ENCODE measurements around the gene FBXO36. TPM values are rescaled to one million over a fixed set of nuclear protein-coding genes. Genes with fewer than 3 reads are reported as not detected.

FBXO36 gene
- total RNA-seq, 6 donors from 2014 or later, result 2.4 to 13.8 (median 4.5) TPM

DNA sequence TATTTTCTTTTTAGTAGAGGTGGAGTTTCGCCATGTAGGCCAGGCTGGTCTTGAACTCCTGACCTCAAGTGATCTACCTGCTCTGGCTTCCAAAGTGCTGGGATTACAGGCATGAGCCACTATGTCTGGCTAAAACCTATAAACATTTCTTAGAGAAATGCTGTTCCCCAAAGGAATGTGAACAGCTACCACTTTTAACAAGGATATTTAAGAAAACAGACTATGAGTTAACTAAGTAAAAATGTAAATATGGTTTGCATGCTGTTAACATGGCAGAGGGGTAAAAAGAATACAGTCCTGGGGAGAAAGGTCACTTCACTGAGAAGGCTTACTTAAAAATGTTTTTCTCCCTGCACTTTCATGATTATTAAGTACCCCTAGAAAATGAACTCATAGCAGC, 89.3 kb downstream of the FBXO36 start:
- TF ChIP-seq POLR2AphosphoS5 (IDR thresholded peaks at IDR 0.05), result no peak
- TF ChIP-seq, protein P1, sequence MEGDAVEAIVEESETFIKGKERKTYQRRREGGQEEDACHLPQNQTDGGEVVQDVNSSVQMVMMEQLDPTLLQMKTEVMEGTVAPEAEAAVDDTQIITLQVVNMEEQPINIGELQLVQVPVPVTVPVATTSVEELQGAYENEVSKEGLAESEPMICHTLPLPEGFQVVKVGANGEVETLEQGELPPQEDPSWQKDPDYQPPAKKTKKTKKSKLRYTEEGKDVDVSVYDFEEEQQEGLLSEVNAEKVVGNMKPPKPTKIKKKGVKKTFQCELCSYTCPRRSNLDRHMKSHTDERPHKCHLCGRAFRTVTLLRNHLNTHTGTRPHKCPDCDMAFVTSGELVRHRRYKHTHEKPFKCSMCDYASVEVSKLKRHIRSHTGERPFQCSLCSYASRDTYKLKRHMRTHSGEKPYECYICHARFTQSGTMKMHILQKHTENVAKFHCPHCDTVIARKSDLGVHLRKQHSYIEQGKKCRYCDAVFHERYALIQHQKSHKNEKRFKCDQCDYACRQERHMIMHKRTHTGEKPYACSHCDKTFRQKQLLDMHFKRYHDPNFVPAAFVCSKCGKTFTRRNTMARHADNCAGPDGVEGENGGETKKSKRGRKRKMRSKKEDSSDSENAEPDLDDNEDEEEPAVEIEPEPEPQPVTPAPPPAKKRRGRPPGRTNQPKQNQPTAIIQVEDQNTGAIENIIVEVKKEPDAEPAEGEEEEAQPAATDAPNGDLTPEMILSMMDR (IDR thresholded peaks at IDR 0.05), result no peak
- no peak for TF ChIP-seq POLR2A (IDR thresholded peaks at IDR 0.05)
- TF ChIP-seq EP300 (IDR thresholded peaks at IDR 0.05), result no peak
- no peaks in the 10 kb centered on the region for H3K9me3 ChIP-seq
- 94 to 100% methylated on average over 1 of the region's 1 CpG for WGBS, 2 donors

DNA sequence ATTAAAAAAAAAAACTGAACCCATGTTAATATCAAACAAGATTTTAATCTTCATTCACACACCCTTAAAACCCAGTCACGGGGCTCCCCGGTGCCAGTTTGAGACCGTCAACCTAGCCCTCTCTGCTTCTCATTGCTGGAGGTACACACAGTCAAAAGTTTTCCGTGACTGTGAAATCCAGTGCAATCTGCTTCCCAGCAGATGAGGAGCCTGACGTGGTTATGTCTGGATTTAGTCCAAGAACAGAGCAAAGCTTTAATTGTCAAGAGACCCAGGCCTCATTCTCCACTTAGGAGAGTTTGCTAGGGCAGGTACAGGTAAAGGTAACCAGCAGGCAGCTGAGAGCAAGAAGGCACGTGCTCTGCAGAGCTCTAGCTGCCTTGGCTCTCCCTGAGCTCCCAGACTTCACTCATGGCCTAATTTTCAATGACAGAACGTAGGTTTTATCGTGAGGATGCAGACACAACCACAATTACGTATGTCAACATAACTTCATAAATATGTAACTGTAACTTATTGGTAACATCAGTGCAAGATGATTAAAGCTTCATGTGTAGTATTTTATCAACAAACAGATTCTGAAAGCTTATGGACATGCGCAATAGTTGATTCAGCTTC, 90.1 kb downstream of the FBXO36 start:
- DNase-seq, result no peak
- peaks cover 0 to 7% (median 2%) of the 10 kb centered on the region in 4 donors for H3K4me1 ChIP-seq
- TF ChIP-seq POLR2AphosphoS5 (IDR thresholded peaks at IDR 0.05) (no peak), POLR2A (IDR thresholded peaks at IDR 0.05) (no peak), EP300 (IDR thresholded peaks at IDR 0.05) (no peak)
- TF ChIP-seq, protein P1 (IDR thresholded peaks at IDR 0.05), result no peak
- 77 to 80% methylated on average over 10 of the region's 10 CpGs for WGBS, 2 donors
- no peak for ATAC-seq (ENCODE audit: low FRiP score in 2 of 2)
- no peaks in the 10 kb centered on the region for H3K27me3 ChIP-seq
- H3K36me3 ChIP-seq, result no peaks in the 10 kb centered on the region
- H3K9me3 ChIP-seq, result no peaks in the 10 kb centered on the region
- no peak overlapping the region for H3K27ac ChIP-seq
- no peak overlapping the region for H3K4me3 ChIP-seq

More for the DNA sequence above, 89.3 kb downstream of the FBXO36 start:
- Histone ChIP-seq H3K36me3 (no peaks in the 10 kb centered on the region), H3K27ac (no peak overlapping the region), H3K27me3 (no peaks in the 10 kb centered on the region), H3K4me1 (peaks cover 0 to 7% (median 2%) of the 10 kb centered on the region in 4 donors), H3K4me3 (no peak overlapping the region)
- DNase-seq (no peak), ATAC-seq (ENCODE audit: low FRiP score in 2 of 2) (no peak)

DNA sequence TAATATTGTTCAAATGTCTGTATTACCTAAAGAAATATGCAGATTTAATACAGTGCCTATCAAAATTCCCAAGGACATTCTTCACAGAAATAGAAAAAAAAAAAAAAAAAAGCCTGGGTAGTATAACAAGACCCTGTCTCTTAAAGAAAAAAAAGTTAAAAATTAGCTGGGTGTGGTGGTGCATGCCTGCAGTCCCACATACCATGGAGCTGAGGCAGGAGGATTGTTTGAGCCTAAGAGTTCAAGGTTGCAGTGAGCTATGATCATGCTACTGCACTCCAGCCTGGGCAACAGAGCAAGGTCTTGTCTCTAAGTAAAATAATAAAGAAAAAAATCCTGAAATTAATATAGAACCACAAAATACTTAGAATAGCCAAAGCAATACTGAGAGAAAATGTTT, 94.5 kb downstream of the FBXO36 start:
- H3K27ac ChIP-seq, result no peak overlapping the region
- no peaks in the 10 kb centered on the region for H3K27me3 ChIP-seq
- no peak for ATAC-seq (ENCODE audit: low FRiP score in 2 of 2)
- H3K4me1 ChIP-seq, result no peaks in the 10 kb centered on the region
- no peak overlapping the region for H3K4me3 ChIP-seq
- TF ChIP-seq POLR2A (IDR thresholded peaks at IDR 0.05) (no peak), EP300 (IDR thresholded peaks at IDR 0.05) (no peak), POLR2AphosphoS5 (IDR thresholded peaks at IDR 0.05) (no peak)
- TF ChIP-seq, protein P1 (IDR thresholded peaks at IDR 0.05), result no peak
- H3K9me3 ChIP-seq, result no peaks in the 10 kb centered on the region
- no peak for DNase-seq
- no peaks in the 10 kb centered on the region for H3K36me3 ChIP-seq

DNA sequence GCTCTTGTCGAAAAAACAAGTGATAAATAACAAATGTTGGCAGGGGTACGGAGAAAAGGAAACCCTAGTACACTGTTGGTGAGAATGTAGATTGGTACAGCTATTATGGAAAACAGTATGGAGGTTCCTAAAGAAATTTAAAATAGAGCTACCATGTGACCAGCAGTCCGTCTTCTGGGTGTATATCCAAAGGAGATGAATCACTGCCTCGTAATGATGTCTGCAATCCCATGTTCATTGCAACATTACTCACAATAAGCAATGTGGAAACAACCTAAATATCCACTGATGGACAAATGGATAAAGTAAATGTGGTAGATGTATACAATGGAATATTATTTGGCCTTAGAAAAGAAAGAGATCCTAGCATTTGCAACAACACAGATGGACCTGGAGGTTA, 95.8 kb downstream of the FBXO36 start:
- no peaks in the 10 kb centered on the region for H3K27me3 ChIP-seq
- DNase-seq (no peak), ATAC-seq (ENCODE audit: low FRiP score in 2 of 2) (no peak)
- H3K9me3 ChIP-seq, result no peaks in the 10 kb centered on the region
- 90 to 91% methylated on average over 4 of the region's 4 CpGs for WGBS, 2 donors
- no peak for TF ChIP-seq EP300 (IDR thresholded peaks at IDR 0.05)
- no peak for TF ChIP-seq POLR2A (IDR thresholded peaks at IDR 0.05)
- no peaks in the 10 kb centered on the region for H3K4me1 ChIP-seq
- no peak overlapping the region for H3K4me3 ChIP-seq
- H3K36me3 ChIP-seq, result no peaks in the 10 kb centered on the region
- no peak overlapping the region for H3K27ac ChIP-seq

DNA sequence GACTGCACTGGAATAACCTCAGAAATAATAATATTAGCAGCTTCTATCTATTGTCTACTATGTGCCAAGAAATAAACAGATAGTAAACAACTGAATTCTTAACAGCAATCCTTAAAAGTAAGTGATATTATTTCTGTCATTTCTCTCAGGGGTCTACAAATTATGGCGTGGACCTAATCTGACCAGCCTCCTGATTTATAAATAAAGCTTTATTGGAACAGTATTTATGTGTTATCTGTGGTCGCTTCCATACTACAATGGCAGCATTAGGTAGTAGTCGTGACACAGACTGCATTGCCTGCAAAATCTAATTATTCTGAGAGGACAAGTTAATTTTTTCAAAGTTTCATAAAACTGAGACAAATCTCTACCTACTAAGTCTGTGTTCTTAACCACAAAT, 97.4 kb downstream of the FBXO36 start:
- no peak for TF ChIP-seq POLR2A (IDR thresholded peaks at IDR 0.05)
- TF ChIP-seq POLR2AphosphoS5 (IDR thresholded peaks at IDR 0.05), result no peak
- TF ChIP-seq, protein P1 (IDR thresholded peaks at IDR 0.05), result no peak
- TF ChIP-seq EP300 (IDR thresholded peaks at IDR 0.05), result no peak
- Histone ChIP-seq H3K27me3 (no peaks in the 10 kb centered on the region), H3K36me3 (no peaks in the 10 kb centered on the region), H3K4me1 (no peaks in the 10 kb centered on the region), H3K4me3 (no peak overlapping the region), H3K9me3 (no peaks in the 10 kb centered on the region), H3K27ac (no peak overlapping the region)
- no peak for ATAC-seq (ENCODE audit: low FRiP score in 2 of 2)
- DNase-seq, result no peak
- 91 to 93% methylated on average over 3 of the region's 3 CpGs for WGBS, 2 donors

All from upper lobe of left lung (tissue), 6 donors.